Measurements from ENCODE around the gene CTTNBP2NL.

DNA sequence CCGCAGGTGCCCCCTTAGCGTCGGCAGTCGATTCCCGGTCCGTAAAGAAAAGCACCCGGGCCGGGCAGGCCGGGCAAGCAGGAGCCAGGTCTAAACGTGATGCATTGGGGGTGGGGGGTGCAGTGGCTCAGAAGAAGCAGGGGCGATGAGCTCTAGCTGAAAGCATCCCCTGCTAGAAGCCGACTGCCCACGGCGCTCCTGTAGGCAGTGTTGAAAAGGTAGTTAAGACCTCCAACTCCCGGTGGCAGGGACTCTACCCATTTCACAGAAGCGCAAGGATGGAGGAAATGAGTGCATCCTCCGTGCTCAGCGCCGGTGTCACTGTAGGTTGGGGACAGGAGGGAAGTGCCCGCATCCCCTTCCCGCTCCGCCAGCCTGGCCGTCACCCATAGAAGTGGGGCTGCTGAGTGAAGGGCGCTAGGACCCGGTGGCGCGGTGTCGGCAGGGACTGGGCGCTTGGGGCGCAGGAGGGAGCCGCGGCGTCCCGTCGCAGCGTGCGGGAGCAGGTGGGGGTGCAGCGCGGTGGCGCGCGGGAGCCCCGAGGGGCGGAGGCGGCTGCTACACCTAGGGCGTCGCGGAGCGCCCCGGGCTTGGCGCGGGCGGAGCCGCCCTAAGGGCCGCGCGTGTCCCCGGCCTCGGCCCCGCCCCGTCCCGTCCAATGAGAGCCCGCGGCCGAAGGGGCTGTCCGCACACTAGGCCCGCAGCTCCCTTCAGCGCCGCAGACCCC lies 112.4 kb downstream of the CTTNBP2NL start, which contains the start of gene WNT2B:
- TF ChIP-seq, protein P1, sequence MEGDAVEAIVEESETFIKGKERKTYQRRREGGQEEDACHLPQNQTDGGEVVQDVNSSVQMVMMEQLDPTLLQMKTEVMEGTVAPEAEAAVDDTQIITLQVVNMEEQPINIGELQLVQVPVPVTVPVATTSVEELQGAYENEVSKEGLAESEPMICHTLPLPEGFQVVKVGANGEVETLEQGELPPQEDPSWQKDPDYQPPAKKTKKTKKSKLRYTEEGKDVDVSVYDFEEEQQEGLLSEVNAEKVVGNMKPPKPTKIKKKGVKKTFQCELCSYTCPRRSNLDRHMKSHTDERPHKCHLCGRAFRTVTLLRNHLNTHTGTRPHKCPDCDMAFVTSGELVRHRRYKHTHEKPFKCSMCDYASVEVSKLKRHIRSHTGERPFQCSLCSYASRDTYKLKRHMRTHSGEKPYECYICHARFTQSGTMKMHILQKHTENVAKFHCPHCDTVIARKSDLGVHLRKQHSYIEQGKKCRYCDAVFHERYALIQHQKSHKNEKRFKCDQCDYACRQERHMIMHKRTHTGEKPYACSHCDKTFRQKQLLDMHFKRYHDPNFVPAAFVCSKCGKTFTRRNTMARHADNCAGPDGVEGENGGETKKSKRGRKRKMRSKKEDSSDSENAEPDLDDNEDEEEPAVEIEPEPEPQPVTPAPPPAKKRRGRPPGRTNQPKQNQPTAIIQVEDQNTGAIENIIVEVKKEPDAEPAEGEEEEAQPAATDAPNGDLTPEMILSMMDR (IDR thresholded peaks at IDR 0.05) = no peak
- TF ChIP-seq POLR2A (IDR thresholded peaks at IDR 0.05) = peak in 1 of 2 donors; percentile 31

Data from vagina (tissue), 2 donors.